HCT116 (cell line): ENCODE results near the gene WDR17. TPM values are rescaled to one million over a fixed set of nuclear protein-coding genes. Genes with fewer than 3 reads are reported as not detected.

Source experiments
- ATAC-seq: fragments of 200-7000 bp; cut with Tn5 transposase; 2 replicates; pipeline ENCODE4 v1.9.1; 2020; ENCODE audit warnings: mild to moderate bottlenecking, moderate library complexity
- BruUV-seq: library from RNA; stranded (reverse); fragments of 400-500 nt; replicated peaks from 2 replicates; lab custom pipeline; 2021; lab: Mats Ljungman, UMichigan
- CTCF ChIA-PET: fragments of 300-600 bp; sonication (Branson Sonifier 250); formaldehyde crosslinking; loops from one replicate; lab custom pipeline; 2021; ENCODE audit warnings: antibody characterized with exemption; lab: Charles Lee
- POLR2A ChIA-PET: fragments of 300-600, 350-600 bp; sonication (Branson Sonifier 250); formaldehyde crosslinking; loops from one replicate; lab custom pipeline; 2021; ENCODE audit warnings: antibody characterized with exemption; lab: Charles Lee
- RAD21 ChIA-PET, 2 experiments: fragments of 300-600 bp; sonication (Branson Sonifier 250); formaldehyde crosslinking; loops; one replicate each; lab custom pipeline; 2023; ENCODE audit warnings: low total read pairs in 2 of 2; ENCODE audit not compliant: uncharacterized antibody in 2 of 2, unreplicated experiment in 2 of 2, low non-redundant PET in 1 of 2; lab: Charles Lee
- DNase-seq: peaks from one replicate; pipeline ENCODE4 v3.0.0-alpha.2; 2010; ENCODE audit warnings: low read depth, low spot score
- H2AFZ ChIP-seq: fragments of 200-600 bp; shearing (Covaris generic), sonication (generic); 2 replicates; pipeline ENCODE4 v1.6.1; 2017; ENCODE audit warnings: low read depth, mixed run types, mixed read lengths, antibody characterized with exemption, low read length; ENCODE audit not compliant: poor library complexity, severe bottlenecking
- H3K27ac ChIP-seq: 2 replicates; pipeline ENCODE4 v1.5.1; 2012; ENCODE audit warnings: low read depth, low read length
- H3K27me3 ChIP-seq: fragments of 200-600 bp; sonication (generic); 2 replicates; pipeline ENCODE4 v1.6.1; 2016; ENCODE audit warnings: mixed run types, low read length, mixed read lengths; ENCODE audit not compliant: insufficient read depth
- H3K36me3 ChIP-seq, 2 experiments: fragments of 200-500 bp in 1 of 2; fragments of 200-600 bp in 1 of 2; sonication (Bioruptor generic) in 1 of 2; sonication (generic) in 1 of 2; 2 replicates each; pipeline versions ENCODE4 v1.5.1 to v1.6.1; 2014 to 2016; ENCODE audit warnings: low read length in 2 of 2, inconsistent platforms in 1 of 2, mixed read lengths in 1 of 2, mixed run types in 1 of 2; ENCODE audit not compliant: insufficient read depth in 2 of 2, control insufficient read depth in 1 of 2
- H3K4me1 ChIP-seq, 2 experiments: fragments of 200-600 bp in 1 of 2; sonication (generic) in 1 of 2; 2 replicates each; pipeline versions ENCODE4 v1.5.1 to v1.6.1; 2012 to 2017; ENCODE audit warnings: low read length in 2 of 2, inconsistent platforms in 1 of 2, mild to moderate bottlenecking in 1 of 2, mixed read lengths in 1 of 2, mixed run types in 1 of 2, moderate library complexity in 1 of 2; ENCODE audit not compliant: insufficient read depth in 2 of 2, control insufficient read depth in 1 of 2
- H3K4me2 ChIP-seq: fragments of 200-600 bp; sonication (generic); 2 replicates; pipeline ENCODE4 v1.6.1; 2017; ENCODE audit warnings: mixed run types, low read length, mixed read lengths
- H3K4me3 ChIP-seq, 2 experiments: fragments of 200-600 bp in 1 of 2; sonication (generic) in 1 of 2; replicated peaks in 1 of 2; 2 replicates each; pipeline ENCODE4 v1.5.1; 2011 to 2016; ENCODE audit warnings: low read length in 2 of 2, control low read depth in 1 of 2, low read depth in 1 of 2, mild to moderate bottlenecking in 1 of 2, mixed read lengths in 1 of 2, mixed run types in 1 of 2
- H3K79me2 ChIP-seq: fragments of 200-600 bp; sonication (generic); 2 replicates; pipeline ENCODE4 v1.6.1; 2017; ENCODE audit warnings: mild to moderate bottlenecking, mixed run types, low read length, moderate library complexity, mixed read lengths; ENCODE audit not compliant: insufficient read depth
- H3K9ac ChIP-seq: fragments of 200-600 bp; sonication (generic); 2 replicates; pipeline ENCODE4 v1.6.1; 2016; ENCODE audit warnings: low read length, mixed read lengths
- H3K9me2 ChIP-seq: fragments of 200-600 bp; sonication (generic), shearing (Covaris generic); 2 replicates; pipeline ENCODE4 v1.6.1; 2017; ENCODE audit warnings: mixed run types, mild to moderate bottlenecking, moderate library complexity; ENCODE audit not compliant: insufficient read depth
- H3K9me3 ChIP-seq, 2 experiments: fragments of 200-500 bp in 1 of 2; fragments of 200-600 bp in 1 of 2; sonication (Bioruptor generic) in 1 of 2; sonication (generic) in 1 of 2; 2 replicates each; pipeline ENCODE4 v1.6.1; 2014 to 2017; ENCODE audit warnings: low read length in 2 of 2, mixed read lengths in 2 of 2, inconsistent platforms in 1 of 2, low read depth in 1 of 2, mild to moderate bottlenecking in 1 of 2, mixed run types in 1 of 2, moderate library complexity in 1 of 2; ENCODE audit not compliant: control insufficient read depth in 1 of 2, insufficient read depth in 1 of 2
- H4K20me1 ChIP-seq: fragments of 200-600 bp; sonication (generic), shearing (Covaris generic); 2 replicates; pipeline ENCODE4 v1.6.1; 2017; ENCODE audit warnings: mixed run types, mild to moderate bottlenecking, moderate library complexity; ENCODE audit not compliant: insufficient read depth
- CBX3 ChIP-seq: IDR thresholded peaks from 2 replicates; pipeline ENCODE4 v1.6.1; 2012; ENCODE audit warnings: low read depth
- CEBPB ChIP-seq: IDR thresholded peaks from 2 replicates; pipeline ENCODE4 v1.6.1; 2012; ENCODE audit warnings: low read depth
- EZH2 ChIP-seq: fragments of 200-600 bp; sonication (generic); IDR thresholded peaks from 2 replicates; pipeline ENCODE4 v1.6.1; 2017; ENCODE audit warnings: antibody characterized with exemption, mixed run types
- EZH2phosphoT487 ChIP-seq: fragments of 200-600 bp; IDR thresholded peaks from 2 replicates; pipeline ENCODE4 v1.6.1; 2018; ENCODE audit warnings: antibody characterized with exemption, borderline replicate concordance
- POLR2A ChIP-seq: IDR thresholded peaks from 2 replicates; pipeline ENCODE4 v1.7.0; 2011; ENCODE audit warnings: borderline replicate concordance; ENCODE audit not compliant: insufficient read depth, insufficient read length; ENCODE audit errors: extremely low read depth
- POLR2AphosphoS5 ChIP-seq: IDR thresholded peaks from 2 replicates; pipeline ENCODE4 v1.6.1; 2011; ENCODE audit warnings: mild to moderate bottlenecking, low read depth, low read length, moderate library complexity
- RAD21 ChIP-seq: IDR thresholded peaks from 2 replicates; pipeline ENCODE4 v1.6.1; 2012; ENCODE audit warnings: low read depth, mild to moderate bottlenecking
- SP1 ChIP-seq: IDR thresholded peaks from 2 replicates; pipeline ENCODE4 v1.6.1; 2012; ENCODE audit warnings: low read depth
- TCF7L2 ChIP-seq: IDR thresholded peaks from 2 replicates; pipeline ENCODE4 v1.7.0; 2011; ENCODE audit warnings: borderline replicate concordance, inconsistent platforms; ENCODE audit not compliant: insufficient read depth, insufficient read length; ENCODE audit errors: extremely low read depth
- YY1 ChIP-seq: IDR thresholded peaks from 2 replicates; pipeline ENCODE4 v1.6.1; 2011; ENCODE audit warnings: low read length, low read depth, moderate library complexity, mild to moderate bottlenecking; ENCODE audit not compliant: insufficient replicate concordance; ENCODE audit errors: extremely low read depth
- ZNF274 ChIP-seq: fragments of 200-500 bp; sonication (Bioruptor generic); IDR thresholded peaks from 2 replicates; pipeline ENCODE4 v1.6.1; 2014; ENCODE audit warnings: mild to moderate bottlenecking, low read depth, low read length, inconsistent platforms
- intact Hi-C: fragments of 100-400 bp; cut with micrococcal nuclease; formaldehyde crosslinking; loops from 2 replicates; pipeline ENCODE4 v1.10.0; 2022
- total RNA-seq: library from RNA; stranded (reverse); gene quantifications from one replicate; pipeline ENCODE4 v1.2.1, GENCODE V29; 2021; ENCODE audit not compliant: unreplicated experiment
- TF ChIP-seq, protein P1 (sequence below): IDR thresholded peaks from 2 replicates; pipeline ENCODE4 v1.6.1; 2012; ENCODE audit warnings: low read depth
- TF ChIP-seq, protein P2 (sequence below): IDR thresholded peaks from 2 replicates; pipeline ENCODE4 v1.6.1; 2012
- TF ChIP-seq, protein P3 (sequence below), 3 experiments: fragments of 200-600 bp in 1 of 3; sonication (generic) in 1 of 3; IDR thresholded peaks in 2 of 3; conservative IDR thresholded peaks in 1 of 3; 2 replicates each; pipeline ENCODE4 v1.5.1; 2012 to 2017; ENCODE audit warnings: low read depth in 2 of 3, low read length in 2 of 3, antibody characterized with exemption in 1 of 3, borderline replicate concordance in 1 of 3, control low read depth in 1 of 3, mild to moderate bottlenecking in 1 of 3, mixed read lengths in 1 of 3, mixed run types in 1 of 3, moderate library complexity in 1 of 3; ENCODE audit not compliant: insufficient read depth in 1 of 3

Gene WDR17
- total RNA-seq, 1 experiment from 2014 or later, result 0.20 TPM

DNA sequence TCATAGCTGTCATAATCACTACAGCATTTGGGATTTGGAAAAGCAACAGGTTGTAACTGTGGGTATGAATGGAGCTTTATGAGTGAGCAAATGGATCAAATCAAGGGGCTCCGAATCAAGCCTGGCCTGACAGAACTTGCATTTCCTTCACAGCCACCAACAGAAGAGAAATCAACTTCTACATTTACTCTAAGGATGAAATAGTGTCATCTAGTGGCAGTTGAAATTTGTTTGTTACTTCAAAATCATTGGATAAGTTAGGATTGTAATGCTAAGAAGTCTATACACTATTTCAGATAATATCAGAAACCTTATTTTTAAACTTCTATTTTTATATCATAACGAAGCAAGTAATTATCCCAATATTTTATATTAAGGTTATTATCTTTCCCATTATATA lies 10.7 kb upstream of the WDR17 start:
- RAD21 ChIA-PET, result no interaction called here
- no TSS peak for BruUV-seq
- CTCF ChIA-PET, result no interaction called here

DNA sequence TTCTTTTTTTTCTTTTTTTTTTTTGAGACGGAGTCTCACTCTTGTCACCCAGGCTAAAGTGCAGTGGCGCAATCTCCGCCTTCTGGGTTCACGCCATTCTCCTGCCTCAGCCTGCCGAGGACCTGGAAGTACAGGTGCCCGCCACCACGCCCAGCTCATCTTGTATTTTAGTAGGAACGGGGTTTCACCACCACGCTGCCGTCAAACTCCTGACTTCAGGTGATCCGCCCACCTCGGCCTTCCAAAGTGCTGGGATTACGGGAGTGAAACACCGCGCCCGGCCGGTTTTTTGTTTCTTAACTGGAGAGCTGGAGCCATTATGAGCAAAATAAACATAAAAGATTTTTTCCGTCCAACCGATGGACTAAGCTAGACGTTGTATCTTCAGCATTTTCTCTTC lies 1.9 kb upstream of the WDR17 start:
- ChIA-PET POLR2A (no interaction called here), CTCF (no interaction called here), RAD21 (no interaction called here)
- DNase-seq, result no peak
- no peaks in the 10 kb centered on the region for H3K9me2 ChIP-seq
- ATAC-seq, result no peak
- H3K27ac ChIP-seq, result no peak overlapping the region
- no TSS peak for BruUV-seq
- H3K4me1 ChIP-seq, result no peaks in the 10 kb centered on the region
- no peak overlapping the region for H3K4me3 ChIP-seq
- H4K20me1 ChIP-seq, result no peaks in the 10 kb centered on the region
- intact Hi-C loops, result no loop called here
- H2AFZ ChIP-seq, result no peak overlapping the region
- H3K9me3 ChIP-seq, result no peaks in the 10 kb centered on the region
- H3K27me3 ChIP-seq, result no peaks in the 10 kb centered on the region
- no peaks in the 10 kb centered on the region for H3K36me3 ChIP-seq
- no peak overlapping the region for H3K9ac ChIP-seq
- no peak overlapping the region for H3K4me2 ChIP-seq
- no peaks in the 10 kb centered on the region for H3K79me2 ChIP-seq
- TF ChIP-seq, protein P1, sequence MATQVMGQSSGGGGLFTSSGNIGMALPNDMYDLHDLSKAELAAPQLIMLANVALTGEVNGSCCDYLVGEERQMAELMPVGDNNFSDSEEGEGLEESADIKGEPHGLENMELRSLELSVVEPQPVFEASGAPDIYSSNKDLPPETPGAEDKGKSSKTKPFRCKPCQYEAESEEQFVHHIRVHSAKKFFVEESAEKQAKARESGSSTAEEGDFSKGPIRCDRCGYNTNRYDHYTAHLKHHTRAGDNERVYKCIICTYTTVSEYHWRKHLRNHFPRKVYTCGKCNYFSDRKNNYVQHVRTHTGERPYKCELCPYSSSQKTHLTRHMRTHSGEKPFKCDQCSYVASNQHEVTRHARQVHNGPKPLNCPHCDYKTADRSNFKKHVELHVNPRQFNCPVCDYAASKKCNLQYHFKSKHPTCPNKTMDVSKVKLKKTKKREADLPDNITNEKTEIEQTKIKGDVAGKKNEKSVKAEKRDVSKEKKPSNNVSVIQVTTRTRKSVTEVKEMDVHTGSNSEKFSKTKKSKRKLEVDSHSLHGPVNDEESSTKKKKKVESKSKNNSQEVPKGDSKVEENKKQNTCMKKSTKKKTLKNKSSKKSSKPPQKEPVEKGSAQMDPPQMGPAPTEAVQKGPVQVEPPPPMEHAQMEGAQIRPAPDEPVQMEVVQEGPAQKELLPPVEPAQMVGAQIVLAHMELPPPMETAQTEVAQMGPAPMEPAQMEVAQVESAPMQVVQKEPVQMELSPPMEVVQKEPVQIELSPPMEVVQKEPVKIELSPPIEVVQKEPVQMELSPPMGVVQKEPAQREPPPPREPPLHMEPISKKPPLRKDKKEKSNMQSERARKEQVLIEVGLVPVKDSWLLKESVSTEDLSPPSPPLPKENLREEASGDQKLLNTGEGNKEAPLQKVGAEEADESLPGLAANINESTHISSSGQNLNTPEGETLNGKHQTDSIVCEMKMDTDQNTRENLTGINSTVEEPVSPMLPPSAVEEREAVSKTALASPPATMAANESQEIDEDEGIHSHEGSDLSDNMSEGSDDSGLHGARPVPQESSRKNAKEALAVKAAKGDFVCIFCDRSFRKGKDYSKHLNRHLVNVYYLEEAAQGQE, result no peak
- TF ChIP-seq EZH2phosphoT487 (no peak), ZNF274 (no peak), SP1 (no peak), POLR2AphosphoS5 (no peak), POLR2A (no peak), CEBPB (no peak), YY1 (no peak), TCF7L2 (no peak), CBX3 (no peak)
- TF ChIP-seq, protein P2, sequence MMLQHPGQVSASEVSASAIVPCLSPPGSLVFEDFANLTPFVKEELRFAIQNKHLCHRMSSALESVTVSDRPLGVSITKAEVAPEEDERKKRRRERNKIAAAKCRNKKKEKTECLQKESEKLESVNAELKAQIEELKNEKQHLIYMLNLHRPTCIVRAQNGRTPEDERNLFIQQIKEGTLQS, result no peak

More for the DNA sequence above, 10.7 kb upstream of the WDR17 start:
- intact Hi-C loops, result no loop called here
- Histone ChIP-seq H3K4me1 (no peaks in the 10 kb centered on the region), H3K4me3 (no peak overlapping the region), H3K9me2 (no peaks in the 10 kb centered on the region), H3K27me3 (no peaks in the 10 kb centered on the region), H2AFZ (no peak overlapping the region), H3K9ac (no peak overlapping the region), H3K4me2 (no peak overlapping the region), H3K79me2 (no peaks in the 10 kb centered on the region), H3K9me3 (no peaks in the 10 kb centered on the region), H4K20me1 (no peaks in the 10 kb centered on the region), H3K36me3 (no peaks in the 10 kb centered on the region), H3K27ac (no peak overlapping the region)
- ATAC-seq (peak; percentile 40; the same call in 1 of the 2 replicates), DNase-seq (no peak)
- POLR2A ChIA-PET, result no interaction called here
- TF ChIP-seq RAD21, result peak; percentile 55
- no peak for TF ChIP-seq EZH2
- TF ChIP-seq, protein P3, sequence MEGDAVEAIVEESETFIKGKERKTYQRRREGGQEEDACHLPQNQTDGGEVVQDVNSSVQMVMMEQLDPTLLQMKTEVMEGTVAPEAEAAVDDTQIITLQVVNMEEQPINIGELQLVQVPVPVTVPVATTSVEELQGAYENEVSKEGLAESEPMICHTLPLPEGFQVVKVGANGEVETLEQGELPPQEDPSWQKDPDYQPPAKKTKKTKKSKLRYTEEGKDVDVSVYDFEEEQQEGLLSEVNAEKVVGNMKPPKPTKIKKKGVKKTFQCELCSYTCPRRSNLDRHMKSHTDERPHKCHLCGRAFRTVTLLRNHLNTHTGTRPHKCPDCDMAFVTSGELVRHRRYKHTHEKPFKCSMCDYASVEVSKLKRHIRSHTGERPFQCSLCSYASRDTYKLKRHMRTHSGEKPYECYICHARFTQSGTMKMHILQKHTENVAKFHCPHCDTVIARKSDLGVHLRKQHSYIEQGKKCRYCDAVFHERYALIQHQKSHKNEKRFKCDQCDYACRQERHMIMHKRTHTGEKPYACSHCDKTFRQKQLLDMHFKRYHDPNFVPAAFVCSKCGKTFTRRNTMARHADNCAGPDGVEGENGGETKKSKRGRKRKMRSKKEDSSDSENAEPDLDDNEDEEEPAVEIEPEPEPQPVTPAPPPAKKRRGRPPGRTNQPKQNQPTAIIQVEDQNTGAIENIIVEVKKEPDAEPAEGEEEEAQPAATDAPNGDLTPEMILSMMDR (IDR thresholded peaks at IDR 0.05 in 2 of 3, conservative IDR thresholded peaks at IDR 0.05 in 1 of 3; ENCODE audit: borderline replicate concordance in 1 of 3, insufficient read depth in 1 of 3, low read depth in 2 of 3, low read length in 2 of 3), result peak; percentile 8 to 42 (median 35); a peak in 2 of 6 replicates
- no peak for TF ChIP-seq ZNF274
- TF ChIP-seq CBX3, result no peak
